Activated CD4-positive, alpha-beta T cell treated with anti-CD3 and anti-CD28 coated beads, Interleukin-2, amount 50 U/mL, for 24 hours (primary cell): Measurements from ENCODE around the gene RUSF1.
"Not testable (repeated sequence)": the region's sequence is repeated elsewhere in the genome, so short reads cannot be mapped to it uniquely, and the experiment has no call there.

Experiments used
- DNase-seq, 2 donors: peaks; one replicate each; pipeline ENCODE4 v3.0.0-alpha.2; 2020; ENCODE audit warnings: low read depth in 1 of 2, low spot score in 1 of 2

Gene RUSF1

GRCh38 chr16:31517800-31518402 lies 9.7 kb upstream of the RUSF1 start:
- no peak for DNase-seq

GRCh38 chr16:31513884-31514283 lies 5.7 kb upstream of the RUSF1 start:
- no peak for DNase-seq

GRCh38 chr16:31513126-31513525 lies 4.9 kb upstream of the RUSF1 start:
- DNase-seq: no peak

GRCh38 chr16:31508706-31509195 lies 560 bp upstream of the RUSF1 start:
- DNase-seq: no peak

GRCh38 chr16:31507617-31507928 lies 618 bp downstream of the RUSF1 start:
- DNase-seq: no peak

- DNase-seq: no peak
These were observed 2.7 kb downstream of the RUSF1 start for GRCh38 chr16:31505483-31505882.

- no peak for DNase-seq
These were observed 4.0 kb downstream of the RUSF1 start for GRCh38 chr16:31504159-31504558.

GRCh38 chr16:31503555-31503954 lies 4.6 kb downstream of the RUSF1 start:
- DNase-seq: not testable (repeated sequence)

GRCh38 chr16:31502981-31503380 lies 5.2 kb downstream of the RUSF1 start:
- no peak for DNase-seq

GRCh38 chr16:31501966-31502348 lies 6.2 kb downstream of the RUSF1 start:
- DNase-seq: no peak

- no peak for DNase-seq
These were observed 6.8 kb downstream of the RUSF1 start for GRCh38 chr16:31501226-31501965.

- DNase-seq: no peak
These were observed 8.3 kb downstream of the RUSF1 start for GRCh38 chr16:31499928-31500327.

GRCh38 chr16:31498493-31498892 lies 9.7 kb downstream of the RUSF1 start:
- no peak for DNase-seq

GRCh38 chr16:31496670-31497069 lies 11.5 kb downstream of the RUSF1 start:
- no peak for DNase-seq

- DNase-seq: no peak
These were observed 14.6 kb downstream of the RUSF1 start for GRCh38 chr16:31493506-31494125.

- no peak for DNase-seq
These were observed 16.3 kb downstream of the RUSF1 start for GRCh38 chr16:31491778-31492418.

GRCh38 chr16:31489616-31490584 lies 18.3 kb downstream of the RUSF1 start:
- no peak for DNase-seq

GRCh38 chr16:31489298-31489564 lies 19.0 kb downstream of the RUSF1 start:
- DNase-seq: no peak

- no peak for DNase-seq
These were observed 19.5 kb downstream of the RUSF1 start for GRCh38 chr16:31488468-31489297.
